Hematopoietic multipotent progenitor cell treated with erythropoietin and hydrocortisone succinate and interleukin-3 and kit ligand, for 17 days (in vitro differentiated cells): ENCODE measurements around the gene C2orf42.
"Not testable (repeated sequence)": the region's sequence is repeated elsewhere in the genome, so short reads cannot be mapped to it uniquely, and the experiment has no call there.

Experiments
- DNase-seq: peaks from one replicate; pipeline ENCODE4 v3.0.0-alpha.2; 2015; ENCODE audit warnings: low spot score

The C2orf42 gene

DNA sequence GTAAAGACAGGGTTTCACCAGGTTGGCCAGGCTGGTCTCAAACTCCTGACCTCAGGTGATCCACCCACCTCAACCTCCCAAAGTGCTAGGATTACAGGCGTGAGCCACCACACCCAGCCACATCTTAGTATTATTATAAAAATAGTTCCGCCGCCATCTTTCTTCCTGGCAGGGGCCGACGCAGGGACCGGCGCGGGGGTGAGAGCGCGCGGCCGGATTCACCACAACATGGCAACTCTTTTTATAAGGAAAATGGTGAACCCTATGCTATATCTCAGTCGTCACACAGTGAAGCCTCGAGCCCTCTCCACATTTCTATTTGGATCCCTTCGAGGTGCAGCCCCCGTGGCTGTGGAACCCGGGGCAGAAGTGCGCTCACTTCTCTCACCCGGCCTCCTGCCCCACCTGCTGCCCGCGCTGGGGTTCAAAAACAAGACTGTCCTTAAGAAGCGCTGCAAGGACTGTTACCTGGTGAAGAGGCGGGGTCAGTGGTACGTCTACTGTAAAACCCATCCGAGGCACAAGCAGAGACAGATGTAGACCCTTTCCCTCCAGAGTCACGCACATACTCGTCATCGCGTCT, 88.4 kb downstream of the C2orf42 start:
- DNase-seq = not testable (repeated sequence)

DNA sequence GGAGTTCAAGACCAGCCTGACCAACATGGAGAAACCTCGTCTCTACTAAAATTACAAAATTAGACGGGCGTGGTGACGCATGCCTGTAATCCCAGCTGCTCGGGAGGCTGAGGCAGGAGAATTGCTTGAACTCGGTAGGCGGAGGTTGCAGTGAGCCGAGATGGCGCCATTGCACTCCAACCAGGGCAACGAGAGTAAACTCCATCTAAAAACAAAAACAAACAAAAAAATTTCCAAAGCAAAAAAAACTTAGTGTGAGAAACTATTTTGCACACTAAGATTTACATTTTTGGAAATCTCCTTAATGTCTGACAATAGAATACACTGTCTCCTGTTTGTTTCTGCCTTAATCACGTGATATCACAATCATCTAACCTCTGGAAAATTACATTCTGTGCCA, 89.1 kb downstream of the C2orf42 start:
- not testable (repeated sequence) for DNase-seq

GRCh38 chr2:70101174-70101573, 89.6 kb downstream of the C2orf42 start:
- no peak for DNase-seq
